ENCODE results near the gene CRHBP. TPM values are rescaled to one million over a fixed set of nuclear protein-coding genes. Genes with fewer than 3 reads are reported as not detected.
"Not testable (repeated sequence)": the region's sequence is repeated elsewhere in the genome, so short reads cannot be mapped to it uniquely, and the experiment has no call there.

The CRHBP gene
- total RNA-seq, 2 donors from 2014 or later, result 0.16 TPM; not detected in 1

DNA sequence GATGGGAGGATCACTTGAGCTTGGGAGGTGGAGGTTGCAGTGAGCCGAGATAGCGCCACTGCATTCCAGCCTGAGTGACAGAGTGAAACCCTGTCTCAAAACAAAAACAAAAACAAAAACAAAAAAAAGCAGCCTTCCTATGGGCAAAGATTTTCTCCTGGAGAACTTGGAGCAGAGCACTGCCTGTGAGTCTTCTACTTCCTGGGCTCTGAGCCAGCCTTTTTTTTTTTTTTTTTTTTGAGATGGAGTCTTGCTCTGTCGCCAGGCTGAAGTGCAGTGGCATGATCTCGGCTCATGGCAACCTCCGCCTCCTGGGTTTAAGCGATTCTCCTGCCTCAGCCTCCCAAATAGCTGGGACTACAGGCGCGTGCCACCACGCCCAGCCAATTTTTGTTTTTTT lies 40.6 kb downstream of the CRHBP start:
- not testable (repeated sequence) for H3K27ac Mint-ChIP-seq; H3K36me3 Mint-ChIP-seq; H3K9me3 Mint-ChIP-seq; ATAC-seq; DNase-seq (ENCODE audit: low spot score in 2 of 2)

DNA sequence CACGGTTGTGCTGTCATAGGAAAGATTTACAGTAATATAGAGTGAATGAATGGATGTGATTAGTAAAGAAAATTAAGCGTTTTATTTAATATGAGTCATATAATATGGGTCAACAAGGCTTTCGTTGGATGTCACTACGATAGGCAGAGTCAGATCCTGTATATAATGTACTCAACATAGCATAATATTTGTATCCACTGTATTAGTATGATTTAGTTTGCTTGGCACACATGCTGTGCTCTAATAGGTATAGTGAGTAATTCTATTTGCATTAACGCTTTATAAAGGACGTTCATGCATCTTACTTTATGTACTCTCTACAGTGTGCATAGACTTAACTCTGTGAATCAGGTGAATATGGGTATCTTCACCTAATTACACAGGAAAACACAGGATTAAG lies 41.5 kb downstream of the CRHBP start:
- Mint-ChIP-seq H3K9me3 (no peaks in the 10 kb centered on the region), H3K36me3 (no peaks in the 10 kb centered on the region), H3K27ac (no peak overlapping the region)
- ATAC-seq (no peak), DNase-seq (ENCODE audit: low spot score in 2 of 2) (no peak)

GRCh38 chr5:76998251-76998650 lies 45.4 kb downstream of the CRHBP start:
- not testable (repeated sequence) for H3K9me3 Mint-ChIP-seq; ATAC-seq; H3K36me3 Mint-ChIP-seq; H3K27ac Mint-ChIP-seq; DNase-seq (ENCODE audit: low spot score in 2 of 2)

DNA sequence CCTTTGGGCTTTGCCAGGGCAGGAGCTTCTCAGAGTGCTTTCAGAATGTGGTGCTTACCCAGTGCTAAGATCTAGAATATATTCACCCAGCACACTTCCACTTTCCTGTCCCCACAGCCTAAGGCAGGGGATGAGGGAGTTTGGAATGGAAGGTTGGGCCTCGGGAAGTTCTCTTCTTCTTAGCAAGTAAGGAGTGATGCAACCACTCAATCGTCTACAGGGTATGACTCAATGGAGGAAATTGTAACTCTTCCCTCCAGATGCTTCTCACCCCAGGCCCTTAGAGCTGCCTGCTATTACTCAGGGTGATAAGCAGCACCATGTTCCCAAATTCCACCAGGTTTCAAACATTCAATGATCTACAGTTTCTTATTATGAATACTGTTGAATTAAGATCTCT lies 46.6 kb downstream of the CRHBP start:
- ATAC-seq (no peak), DNase-seq (ENCODE audit: low spot score in 2 of 2) (no peak)
- Mint-ChIP-seq H3K9me3 (no peaks in the 10 kb centered on the region), H3K36me3 (no peaks in the 10 kb centered on the region), H3K27ac (peak overlapping the region in 1 of 2 donors; percentile 29)

DNA sequence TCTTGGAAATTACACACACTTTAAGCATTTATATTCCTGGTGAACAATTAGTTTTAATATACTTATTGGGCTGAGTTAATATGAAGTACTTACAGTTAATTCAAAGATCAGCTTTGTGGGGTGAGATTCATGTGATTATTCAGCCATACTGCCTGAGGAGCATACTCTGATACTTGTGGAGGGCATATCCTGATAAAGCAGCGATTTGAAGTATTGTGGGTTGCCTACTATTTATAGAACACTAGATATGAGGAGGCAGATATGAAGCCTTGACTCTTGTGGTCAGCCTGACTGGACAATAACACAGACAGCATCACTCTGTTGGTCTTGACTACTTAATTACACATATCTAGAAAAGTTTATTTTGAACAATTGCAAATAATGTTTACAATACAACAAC lies 50.4 kb downstream of the CRHBP start:
- DNase-seq (ENCODE audit: low spot score in 2 of 2) (no peak), ATAC-seq (no peak)
- no peak overlapping the region for H3K27ac Mint-ChIP-seq
- no peaks in the 10 kb centered on the region for H3K36me3 Mint-ChIP-seq
- H3K9me3 Mint-ChIP-seq, result no peaks in the 10 kb centered on the region

- ATAC-seq (no peak), DNase-seq (ENCODE audit: low spot score in 2 of 2) (no peak)
- no peaks in the 10 kb centered on the region for H3K9me3 Mint-ChIP-seq
- H3K36me3 Mint-ChIP-seq, result no peaks in the 10 kb centered on the region
- H3K27ac Mint-ChIP-seq, result no peak overlapping the region
Measured at GRCh38 chr5:77006124-77006523, 53.3 kb downstream of the CRHBP start.

DNA sequence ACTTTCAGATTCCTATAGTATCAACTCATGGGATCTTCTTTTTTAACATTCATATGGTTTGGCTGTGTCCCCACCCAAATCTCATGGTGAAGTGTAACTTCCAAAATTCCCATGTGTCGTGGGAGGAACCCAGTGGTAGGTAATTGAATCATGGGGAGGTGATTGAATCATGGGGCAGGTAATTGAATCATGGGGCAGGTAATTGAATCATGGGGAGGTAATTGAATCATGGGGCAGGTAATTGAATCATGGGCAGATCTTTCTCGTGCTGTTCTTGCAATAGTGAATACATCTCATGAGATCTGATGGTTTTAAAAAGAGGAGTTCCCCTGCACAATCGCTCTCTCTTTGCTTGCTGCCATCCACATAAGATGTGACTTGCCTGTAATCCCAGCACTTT lies 55.6 kb downstream of the CRHBP start:
- Mint-ChIP-seq H3K9me3 (no peaks in the 10 kb centered on the region), H3K27ac (no peak overlapping the region), H3K36me3 (no peaks in the 10 kb centered on the region)
- ATAC-seq, result no peak
- DNase-seq (ENCODE audit: low spot score in 2 of 2), result no peak

- no peaks in the 10 kb centered on the region for H3K36me3 Mint-ChIP-seq
- H3K9me3 Mint-ChIP-seq, result no peaks in the 10 kb centered on the region
- DNase-seq (ENCODE audit: low spot score in 2 of 2) (no peak), ATAC-seq (no peak)
- H3K27ac Mint-ChIP-seq, result no peak overlapping the region
Measured at GRCh38 chr5:77010243-77010642, 57.4 kb downstream of the CRHBP start.

- Mint-ChIP-seq H3K36me3 (no peaks in the 10 kb centered on the region), H3K27ac (no peak overlapping the region), H3K9me3 (no peaks in the 10 kb centered on the region)
- ATAC-seq (no peak), DNase-seq (ENCODE audit: low spot score in 2 of 2) (no peak)
Measured at GRCh38 chr5:77011498-77011897, 58.7 kb downstream of the CRHBP start.

- Mint-ChIP-seq H3K36me3 (no peaks in the 10 kb centered on the region), H3K27ac (no peak overlapping the region), H3K9me3 (no peaks in the 10 kb centered on the region)
- DNase-seq (ENCODE audit: low spot score in 2 of 2), result no peak
- peak; percentile 43 to 63 for ATAC-seq
Measured at GRCh38 chr5:77012601-77013000, 59.8 kb downstream of the CRHBP start.

DNA sequence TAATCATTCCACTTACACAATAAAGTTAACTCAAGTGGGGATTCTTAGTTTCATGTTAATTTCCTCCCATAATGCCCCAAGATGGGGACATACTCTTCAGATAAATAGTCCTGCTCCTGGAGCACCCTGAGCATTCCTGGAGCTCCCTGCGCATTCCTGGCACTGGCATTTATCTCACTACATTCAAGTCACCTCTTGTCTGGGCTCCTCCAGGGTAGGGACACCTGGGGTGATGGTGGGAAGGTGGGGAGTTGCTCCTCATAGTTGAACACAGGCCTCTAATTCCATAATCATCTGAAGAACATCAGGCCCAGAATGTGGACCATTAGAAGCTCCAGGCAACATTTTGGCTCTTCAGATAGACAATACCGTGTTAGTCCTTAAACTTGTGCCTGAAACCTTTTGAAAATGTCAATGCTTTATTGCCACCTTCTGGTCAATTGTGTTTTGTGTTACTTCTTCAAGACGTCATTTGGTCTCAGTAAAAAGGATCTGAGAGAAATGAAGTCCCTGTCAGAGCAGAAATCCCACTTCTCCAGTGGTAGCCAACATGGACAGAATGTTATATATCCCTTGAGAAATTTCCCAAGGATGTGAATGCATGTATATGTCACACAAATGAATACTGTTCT lies 63.2 kb downstream of the CRHBP start:
- no peak overlapping the region for H3K27ac Mint-ChIP-seq
- DNase-seq (ENCODE audit: low spot score in 2 of 2) (no peak), ATAC-seq (no peak)
- H3K36me3 Mint-ChIP-seq, result no peaks in the 10 kb centered on the region
- H3K9me3 Mint-ChIP-seq, result no peaks in the 10 kb centered on the region

DNA sequence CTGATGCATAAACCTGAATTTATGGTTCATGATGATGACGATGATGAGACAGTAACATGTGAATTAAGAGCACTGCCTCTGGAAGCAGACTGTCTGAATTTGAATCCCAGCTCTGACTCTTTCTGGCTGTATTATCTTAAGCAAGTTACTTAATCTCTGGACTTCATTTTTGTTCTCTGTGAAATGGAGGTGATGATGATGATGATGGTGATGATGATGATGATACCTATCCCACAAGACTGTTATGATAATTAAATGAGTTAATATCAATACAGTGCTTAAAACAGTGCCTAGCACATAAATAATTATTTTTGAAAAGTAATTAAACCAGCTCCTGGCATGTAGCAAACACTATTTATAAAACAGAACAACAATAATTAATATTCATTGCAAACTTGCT lies 64.1 kb downstream of the CRHBP start:
- DNase-seq (ENCODE audit: low spot score in 2 of 2) (no peak), ATAC-seq (no peak)
- Mint-ChIP-seq H3K36me3 (no peaks in the 10 kb centered on the region), H3K27ac (no peak overlapping the region), H3K9me3 (no peaks in the 10 kb centered on the region)

DNA sequence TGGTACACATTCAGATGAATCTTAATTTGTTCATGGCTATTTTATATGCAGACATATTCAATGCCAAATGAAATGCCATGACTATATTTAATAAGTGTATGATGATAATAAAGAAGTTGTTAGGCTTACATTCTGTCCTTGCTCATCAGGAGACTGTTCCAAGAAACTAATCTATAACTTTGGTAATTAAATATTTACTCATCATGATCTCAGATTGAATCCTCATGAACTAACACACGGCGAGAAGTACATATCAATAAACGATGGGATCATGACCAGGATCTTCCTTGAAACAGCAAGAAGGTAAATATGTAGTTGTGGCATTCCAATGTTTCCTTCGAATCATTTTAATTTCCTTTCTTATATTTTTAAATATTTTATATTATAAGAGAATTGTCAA lies 64.8 kb downstream of the CRHBP start:
- ATAC-seq, result no peak
- DNase-seq (ENCODE audit: low spot score in 2 of 2), result no peak
- Mint-ChIP-seq H3K9me3 (peaks cover 0 to 4% of the 10 kb centered on the region in 2 donors), H3K36me3 (no peaks in the 10 kb centered on the region), H3K27ac (no peak overlapping the region)

Other genes with a start within 250 kb of the CRHBP start
- gene F2R, start 236.9 kb upstream of the CRHBP start, total RNA-seq, result 1 to 10 TPM in 1 of 2 donors, under 1 TPM in 1; 0.89 to 5.8 TPM
- gene F2RL1, start 134.0 kb upstream of the CRHBP start, total RNA-seq, result 1 to 10 TPM in 1 of 2 donors, under 1 TPM in 1; 0.46 to 2.0 TPM
- gene S100Z, start 103.0 kb upstream of the CRHBP start, total RNA-seq, result 1 to 10 TPM in 1 of 2 donors, under 1 TPM in 1; 0.75 to 4.1 TPM
- gene AGGF1, start 77.4 kb downstream of the CRHBP start, total RNA-seq, result 10 to 100 TPM; 19.6 to 25.6 TPM
- 1 to 10 TPM in 1 of 2 donors, under 1 TPM in 1; 0.20 to 2.0 TPM for gene ZBED3, start 134.2 kb downstream of the CRHBP start, total RNA-seq

Measured in activated naive CD4-positive, alpha-beta T cell treated with anti-CD3 and anti-CD28 coated beads, Interleukin-2, amount 50 U/mL, for 72 hours (primary cell).